NOMO-1 treated with DMSO at 0.1 percent for 48 hours (cell line): Measurements from ENCODE around the gene AGAP1.
A peak's percentile ranks its signal among the peaks of the same experiment; 100 is the strongest.

ENCODE experiments used
- DNase-seq: peaks from one replicate; lab custom pipeline; 2025; ENCODE audit not compliant: unreplicated experiment; lab: John Stamatoyannopoulos, UW

AGAP1 gene

DNA sequence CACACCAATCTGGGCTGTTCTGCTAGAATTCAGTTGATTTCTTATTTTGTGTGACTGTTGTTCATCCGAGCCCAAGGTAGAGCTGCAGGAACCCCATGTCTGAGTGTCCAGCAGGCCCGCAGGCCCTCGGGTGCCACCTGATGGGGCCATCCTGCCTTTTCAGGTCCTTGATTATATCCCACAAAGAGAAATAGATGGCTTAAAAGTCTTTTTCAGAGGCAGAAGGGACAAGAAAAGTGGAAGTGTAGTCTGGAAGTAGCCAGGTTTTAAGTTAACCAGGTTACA lies 52.2 kb downstream of the AGAP1 start:
- no peak for DNase-seq

DNA sequence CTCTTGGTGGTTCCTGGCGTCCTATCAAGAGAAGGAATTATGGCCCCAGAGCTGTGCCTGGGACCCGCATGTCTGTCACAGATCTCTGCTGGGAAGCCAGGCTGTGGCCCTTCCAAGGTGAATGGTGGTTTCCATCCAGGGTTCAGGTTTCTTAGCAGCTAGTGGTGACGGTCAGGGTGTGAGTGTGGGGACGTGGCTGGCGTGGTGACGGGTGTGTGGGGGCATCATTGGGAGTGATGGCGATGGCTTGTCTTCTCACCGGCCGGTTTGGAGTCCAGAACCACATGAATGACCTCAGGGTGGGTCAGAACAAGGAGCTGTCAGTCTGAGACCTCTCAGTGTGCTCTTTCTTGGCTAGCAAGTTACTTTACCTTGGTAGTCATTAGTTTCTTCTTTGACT lies 52.6 kb downstream of the AGAP1 start:
- no peak for DNase-seq

DNA sequence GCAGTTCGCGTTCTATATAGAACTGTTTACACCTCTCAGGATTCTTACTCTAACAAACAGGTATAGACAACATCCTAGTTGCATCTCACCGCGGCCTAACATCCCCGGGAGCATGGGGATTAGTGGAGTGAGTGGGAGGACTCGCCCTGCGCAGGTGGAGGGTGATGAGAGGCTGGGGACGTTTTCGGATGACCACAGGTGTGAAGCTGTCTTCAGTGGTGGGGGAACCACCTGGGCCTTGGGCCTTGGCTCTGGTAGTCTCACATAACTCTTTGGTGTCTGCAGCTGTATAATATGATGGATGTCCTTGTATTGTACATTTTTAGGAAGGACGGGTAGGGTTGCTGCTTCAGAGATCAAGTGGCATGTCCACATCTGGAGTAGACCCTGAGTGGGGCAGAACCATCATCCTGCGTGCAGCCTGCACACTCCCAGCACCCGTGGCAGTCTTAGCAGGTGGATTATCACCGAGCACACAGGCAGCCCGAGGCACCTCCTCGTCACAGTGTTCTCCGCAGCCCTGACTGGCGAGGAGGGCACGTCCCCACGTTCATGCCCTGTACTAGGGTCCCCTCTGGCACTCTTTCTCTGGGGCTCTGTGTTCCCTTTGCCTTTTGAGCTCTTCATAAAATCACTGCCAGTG lies 56.0 kb downstream of the AGAP1 start:
- no peak for DNase-seq

DNA sequence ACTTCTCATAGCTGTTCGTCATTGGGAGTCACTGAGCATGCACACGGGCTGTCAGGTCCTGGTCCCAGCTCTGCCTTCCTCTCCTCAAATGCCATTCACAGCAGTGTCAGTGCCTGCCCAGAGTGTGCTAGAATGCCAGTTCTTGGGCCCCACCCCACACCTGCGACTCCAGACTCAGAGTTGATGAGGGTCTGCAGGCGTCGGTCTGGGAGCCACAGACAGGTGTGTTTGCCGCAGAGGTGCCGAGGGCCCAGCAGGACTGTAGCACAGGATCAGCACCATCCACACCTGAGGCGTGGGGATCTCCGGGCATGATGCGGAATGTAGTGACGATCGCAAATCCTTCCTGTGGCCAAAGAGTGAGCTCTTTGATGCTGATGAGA lies 56.5 kb downstream of the AGAP1 start:
- DNase-seq = no peak

DNA sequence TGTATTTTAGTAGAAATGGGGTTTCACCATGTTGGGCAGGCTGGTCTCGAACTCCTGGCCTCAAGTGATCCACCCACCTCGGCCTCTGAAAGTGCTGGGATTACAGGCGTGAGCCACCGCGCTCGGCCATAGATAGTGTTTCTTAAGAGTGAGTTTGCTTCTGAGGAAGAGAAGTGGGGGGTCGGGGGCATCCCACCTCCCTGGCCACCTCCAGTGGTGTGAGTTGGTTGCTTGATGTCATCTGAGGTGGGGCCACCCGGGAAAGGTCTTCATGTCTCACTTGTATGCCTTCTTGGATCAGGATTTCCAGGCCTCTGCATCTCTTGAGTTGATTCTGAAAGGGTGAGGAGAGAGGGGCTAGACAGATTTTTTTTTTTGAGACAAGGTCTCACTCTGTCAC lies 57.1 kb downstream of the AGAP1 start:
- no peak for DNase-seq

DNA sequence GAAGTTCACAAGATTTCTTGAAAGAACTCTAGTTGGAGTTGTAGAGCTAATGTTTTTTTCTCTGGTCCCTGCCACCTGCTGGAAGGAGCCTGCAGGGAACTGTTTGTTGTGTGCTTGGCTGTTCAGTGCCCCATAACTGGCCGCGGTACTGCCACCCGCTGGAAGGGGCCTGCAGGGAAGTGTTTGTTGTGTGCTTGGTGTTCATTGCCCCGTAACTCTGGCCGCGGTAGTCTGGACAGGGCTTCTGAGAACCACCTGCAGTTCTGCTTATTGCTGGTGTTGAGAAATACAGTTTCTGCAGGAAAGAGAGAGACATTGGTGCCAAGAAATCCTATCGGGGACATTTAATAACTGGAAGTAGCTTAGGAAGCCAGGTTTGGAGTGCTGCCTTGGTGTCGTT lies 58.1 kb downstream of the AGAP1 start:
- peak; percentile 25 for DNase-seq

DNA sequence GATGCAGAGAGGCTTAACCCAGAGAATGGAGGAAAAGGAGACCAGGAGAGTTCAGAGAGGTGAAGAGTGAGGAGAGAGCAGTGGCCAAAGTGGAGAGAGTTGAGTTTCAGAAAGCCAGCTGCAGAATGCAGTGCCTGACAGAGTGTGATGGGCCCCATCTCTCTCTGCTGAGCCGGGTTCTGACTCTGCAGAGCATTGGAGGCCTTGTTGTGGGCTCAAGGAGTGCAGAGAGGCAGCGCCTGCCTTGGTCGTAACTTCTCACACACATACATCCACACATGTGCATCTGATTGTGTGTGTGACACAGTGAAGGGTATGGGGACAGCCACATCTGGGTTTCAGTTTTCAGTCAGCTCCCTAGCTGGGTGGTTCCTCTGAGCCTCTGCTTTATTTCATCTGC lies 58.8 kb downstream of the AGAP1 start:
- no peak for DNase-seq

DNA sequence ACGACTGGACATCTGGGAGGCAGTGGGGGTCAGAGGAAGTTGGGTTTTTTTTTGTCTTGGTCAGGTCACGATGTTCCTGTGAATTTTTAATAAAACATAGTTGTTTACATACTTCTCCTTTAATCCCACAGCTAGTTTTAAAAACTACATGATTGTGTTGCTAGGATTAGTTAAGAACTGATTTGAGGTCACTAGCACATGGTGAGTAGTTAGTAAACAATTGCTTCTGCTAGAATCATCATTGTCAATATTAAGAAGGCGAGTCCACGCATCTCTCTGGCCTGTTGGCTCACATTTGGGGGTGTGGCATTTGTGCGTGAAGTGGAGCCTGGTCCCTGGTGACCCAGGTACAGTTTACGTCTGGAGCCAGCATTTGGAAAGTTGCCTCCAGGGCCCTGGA lies 59.4 kb downstream of the AGAP1 start:
- no peak for DNase-seq

DNA sequence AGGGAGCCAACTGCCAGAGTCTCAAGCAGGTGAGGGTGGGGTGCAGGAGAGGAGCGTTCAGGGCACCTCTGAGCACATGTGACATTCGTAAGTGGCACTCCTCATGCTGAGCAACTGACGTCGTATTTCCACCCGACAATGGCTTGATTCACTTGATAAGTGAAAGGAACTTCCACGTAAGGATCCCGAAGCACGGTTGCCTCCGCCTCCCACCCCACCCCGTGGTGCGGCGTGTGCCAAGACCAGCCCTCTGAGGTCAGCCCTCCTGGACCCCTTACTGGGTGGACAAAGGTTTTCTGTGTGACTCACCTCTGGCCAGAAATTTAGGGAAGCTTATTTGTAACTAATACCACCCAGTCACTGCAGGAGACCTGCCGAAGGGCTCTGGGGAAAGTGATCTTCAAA lies 59.9 kb downstream of the AGAP1 start:
- DNase-seq = no peak

DNA sequence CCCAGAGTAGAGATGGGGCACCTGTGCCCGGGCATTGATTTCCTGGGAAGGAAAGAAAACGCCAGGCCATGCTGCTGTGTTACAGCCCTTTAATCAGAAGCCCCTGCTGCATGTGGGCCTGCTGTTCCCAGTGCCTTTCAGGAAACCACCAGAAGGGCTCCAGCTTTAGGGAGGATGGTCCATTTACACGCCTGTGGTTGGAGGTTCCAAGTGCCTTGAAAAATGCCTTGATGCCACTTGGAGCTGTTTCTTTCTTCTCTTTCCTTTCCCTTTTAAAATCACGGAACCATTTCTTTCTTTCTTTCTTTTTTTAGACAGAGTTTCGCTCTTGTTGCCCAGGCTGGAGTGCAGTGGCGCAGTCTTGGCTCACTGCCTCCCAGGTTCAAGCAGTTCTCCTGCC lies 60.5 kb downstream of the AGAP1 start:
- DNase-seq = no peak

DNA sequence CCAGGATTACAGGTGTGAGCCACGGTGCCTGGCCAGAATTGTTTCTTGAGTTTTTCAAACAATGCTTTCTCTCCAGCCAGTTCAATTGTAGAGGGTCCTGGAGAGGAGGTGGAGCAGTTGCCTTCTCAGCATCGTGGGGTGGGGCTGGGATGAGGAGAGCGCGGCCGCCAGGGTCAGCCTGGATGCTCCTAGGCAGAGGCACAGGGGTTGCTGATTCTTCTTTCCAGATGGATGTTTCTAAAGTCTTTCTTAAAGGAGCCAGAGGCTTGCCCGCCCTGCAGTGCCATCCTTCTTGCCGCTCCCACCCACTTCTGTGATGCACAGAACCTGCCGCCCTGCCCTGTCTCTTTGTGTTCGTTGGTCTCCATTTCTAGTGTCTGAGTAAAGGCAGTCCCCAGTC lies 61.1 kb downstream of the AGAP1 start:
- DNase-seq = no peak

DNA sequence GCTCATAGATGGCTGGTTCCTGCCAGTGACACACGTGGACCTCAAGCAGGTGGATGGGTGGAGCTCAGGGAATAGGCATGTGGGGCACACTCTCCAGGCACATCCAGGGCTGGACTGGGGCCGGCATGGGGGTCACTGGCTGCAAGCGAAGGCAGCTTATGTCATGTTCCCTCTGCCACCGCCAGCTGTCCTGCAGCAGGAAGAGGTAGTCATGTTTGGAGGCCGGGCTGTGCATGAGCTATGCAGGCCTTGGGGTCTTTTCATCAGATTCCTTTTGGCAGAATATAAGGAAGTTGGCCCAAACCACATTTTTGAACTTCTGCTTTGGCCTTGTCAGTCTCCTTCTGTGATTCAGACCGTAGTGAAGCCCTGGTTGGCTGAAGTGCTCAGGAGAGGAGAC lies 61.5 kb downstream of the AGAP1 start:
- peak; percentile 91 for DNase-seq

DNA sequence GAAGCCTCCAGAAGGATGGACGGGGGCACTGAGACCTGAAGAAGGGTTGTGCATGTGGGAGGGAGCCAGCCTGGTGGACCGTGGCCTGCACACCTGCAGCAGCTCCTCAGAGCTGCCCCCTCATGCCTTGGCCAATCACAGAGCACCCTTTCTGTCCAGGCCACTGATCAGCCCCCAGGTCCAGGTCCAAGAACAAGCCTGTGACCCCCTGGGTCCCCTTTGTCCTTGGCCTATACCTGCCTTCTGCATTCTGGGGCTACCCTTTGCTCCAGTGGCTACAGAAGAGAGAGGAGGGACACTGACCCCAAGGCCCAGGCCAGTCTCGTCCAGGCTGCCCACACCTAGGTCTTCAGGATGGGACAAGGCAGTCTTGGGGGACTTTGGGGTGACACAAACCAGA lies 62.2 kb downstream of the AGAP1 start:
- DNase-seq = no peak

DNA sequence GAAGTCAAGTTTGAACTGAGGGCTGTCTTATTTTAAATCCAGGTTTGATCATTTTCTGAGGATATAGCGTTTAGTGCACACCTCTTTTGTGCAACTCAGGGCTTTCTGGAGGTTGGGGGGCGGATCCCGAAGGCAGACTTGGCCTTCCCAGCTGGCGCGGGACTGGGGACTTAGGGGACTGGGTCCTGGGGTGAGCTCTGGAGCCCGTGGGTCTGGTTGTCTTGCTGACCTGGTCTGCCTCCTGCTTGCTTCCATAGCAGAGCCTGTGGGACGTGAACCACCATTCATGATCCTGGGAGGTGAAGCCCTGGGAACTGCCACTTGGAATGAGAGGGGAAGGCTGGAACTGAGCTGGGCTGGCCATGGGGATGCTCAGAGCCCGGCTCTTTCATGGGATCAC lies 63.1 kb downstream of the AGAP1 start:
- DNase-seq = no peak

DNA sequence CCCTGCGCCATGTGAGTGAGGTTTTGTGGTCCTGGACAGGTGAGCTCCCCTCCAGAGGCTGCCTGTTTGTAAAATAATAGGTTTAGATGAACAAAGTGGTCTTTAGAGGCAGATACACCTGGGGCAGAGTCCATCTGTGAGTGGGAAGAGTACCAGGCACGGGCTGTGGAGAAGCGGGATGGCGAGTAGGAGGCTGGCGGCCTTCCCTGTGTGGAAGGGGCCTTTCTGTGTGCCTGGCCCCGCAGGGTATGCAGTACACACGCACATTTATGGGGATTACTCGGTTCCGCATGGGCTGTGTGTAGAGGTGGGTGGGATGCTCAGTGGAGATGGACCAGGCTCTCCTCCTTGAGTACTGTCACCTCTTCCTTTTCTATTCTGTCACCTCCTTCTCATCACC lies 64.1 kb downstream of the AGAP1 start:
- DNase-seq = no peak

DNA sequence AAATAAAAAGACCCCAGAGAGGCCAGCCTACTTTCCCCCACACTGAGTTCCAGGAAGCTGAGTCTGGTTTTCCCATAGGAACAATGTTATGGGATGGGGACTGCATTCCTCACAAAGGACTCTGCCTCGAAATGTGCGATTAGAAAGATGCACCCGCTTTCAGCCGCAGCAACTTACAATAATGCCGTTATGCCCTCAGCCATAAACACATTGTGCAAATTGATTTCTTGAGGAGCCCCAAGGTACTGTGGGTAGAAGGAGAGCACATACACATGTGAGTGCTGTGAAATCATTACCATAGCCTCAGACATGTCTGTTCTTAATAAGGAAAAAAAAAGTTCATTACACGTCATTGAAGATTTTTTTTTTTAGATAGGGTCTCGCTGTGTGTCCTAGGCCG lies 64.7 kb downstream of the AGAP1 start:
- no peak for DNase-seq

DNA sequence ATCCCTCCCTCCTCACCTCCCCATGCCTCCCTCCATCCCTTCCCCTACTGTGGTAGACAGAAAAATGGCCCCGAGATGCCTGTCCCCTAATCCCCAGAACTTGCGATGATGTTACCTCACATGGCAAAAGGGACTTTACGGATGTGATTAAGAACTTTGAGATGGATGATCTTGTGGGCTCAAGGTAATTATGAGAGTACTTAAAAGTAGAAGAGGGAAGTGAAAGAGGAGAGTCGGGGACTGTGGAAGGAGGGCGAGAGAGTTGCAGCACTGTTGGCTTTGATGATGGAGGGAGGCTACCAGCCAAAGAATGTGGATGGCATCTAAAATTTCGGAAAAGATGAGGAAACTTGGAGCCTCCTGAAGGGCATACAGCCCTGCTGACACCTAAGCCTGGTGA lies 66.5 kb downstream of the AGAP1 start:
- DNase-seq = peak; percentile 92

DNA sequence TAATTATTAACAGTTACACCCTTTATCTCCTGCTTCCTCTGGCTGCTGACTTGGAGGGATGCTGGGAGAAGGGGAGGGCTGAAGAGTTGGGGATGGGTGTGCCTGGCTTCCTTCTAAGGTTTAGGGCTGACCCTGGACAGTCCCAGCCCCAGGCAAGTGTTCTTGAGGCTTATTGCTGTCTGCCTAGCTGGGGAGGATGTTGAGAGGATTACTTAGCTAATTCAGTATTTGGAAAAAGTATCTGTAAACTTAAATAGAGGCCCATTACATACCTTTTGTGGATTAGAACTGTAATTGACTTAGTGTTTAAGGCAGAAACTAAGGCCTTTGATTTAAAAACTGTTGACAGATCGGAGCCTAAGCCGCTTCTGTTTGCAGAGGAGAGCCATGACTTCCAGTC lies 67.6 kb downstream of the AGAP1 start:
- DNase-seq = no peak

DNA sequence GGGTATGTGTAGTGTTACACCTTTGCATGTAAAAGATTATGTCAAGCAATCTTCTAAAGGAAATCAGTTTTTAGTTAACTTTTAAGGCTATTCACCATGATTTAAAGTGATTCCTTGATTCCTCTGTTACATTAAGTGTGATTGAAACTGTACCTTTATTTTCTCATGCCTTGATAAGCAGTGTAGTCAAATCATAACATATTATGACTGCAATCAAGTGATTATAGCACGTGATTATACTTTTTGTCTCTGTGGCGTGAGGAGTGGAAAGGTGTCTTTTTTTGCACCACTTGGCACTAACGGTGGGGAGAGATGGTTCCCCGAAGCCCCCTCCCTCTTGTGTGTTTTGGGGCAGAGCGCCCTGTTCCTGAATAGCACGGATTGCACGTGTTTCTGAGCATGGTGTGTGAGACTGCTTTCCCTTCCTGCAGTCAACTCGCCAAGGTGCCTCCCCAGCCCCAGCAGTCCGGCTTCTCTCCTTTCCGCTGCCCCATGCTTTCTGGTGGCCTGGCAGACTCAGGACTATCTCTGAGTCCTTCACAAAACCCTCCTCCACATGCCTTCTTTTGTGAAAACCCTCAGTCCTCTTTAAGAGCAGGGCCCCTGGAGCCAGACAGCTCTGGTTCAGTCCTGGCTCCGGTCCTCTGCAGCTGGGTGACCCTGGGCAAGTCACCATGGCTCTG lies 68.4 kb downstream of the AGAP1 start:
- DNase-seq = no peak

DNA sequence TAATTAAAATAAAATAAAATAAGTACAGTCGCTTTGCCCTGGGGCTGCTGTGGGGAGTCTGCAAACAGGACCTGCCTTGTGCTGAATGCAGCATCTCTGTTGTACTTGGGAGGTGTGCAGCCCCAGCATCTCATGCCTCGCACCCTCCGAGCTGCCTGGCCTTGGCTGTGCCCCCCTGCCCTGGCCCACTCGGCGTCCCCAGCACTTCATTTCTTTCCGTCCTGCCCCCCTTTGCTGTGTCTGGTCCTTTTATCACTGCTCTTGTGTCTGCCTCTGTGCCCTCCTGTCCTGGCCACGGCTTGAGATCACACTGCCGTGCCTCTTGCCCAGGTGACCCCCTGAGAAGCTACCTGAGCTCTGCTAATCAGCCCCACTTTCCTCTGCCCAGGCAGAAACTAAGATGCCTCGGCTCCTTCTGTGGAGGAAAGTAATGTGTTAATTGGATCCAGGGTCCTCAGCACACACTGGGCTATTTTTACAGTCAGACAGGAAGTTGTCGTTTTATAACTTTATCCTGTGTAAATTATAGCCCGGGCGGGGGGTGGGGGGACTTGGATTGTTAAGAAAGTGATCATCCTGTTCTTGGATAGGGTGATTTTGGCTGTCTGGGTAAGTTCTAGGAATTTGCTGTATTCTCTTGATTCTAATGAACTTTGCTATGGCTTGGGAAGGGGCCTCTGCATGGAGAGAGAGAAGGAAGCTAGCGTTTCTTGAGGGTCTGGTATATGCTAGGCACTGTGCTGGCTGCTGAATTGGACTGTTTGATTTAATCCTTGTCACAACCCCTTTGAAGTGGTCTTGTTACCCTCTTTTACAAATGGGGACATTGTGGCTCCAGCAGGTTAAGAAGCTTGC lies 69.4 kb downstream of the AGAP1 start:
- no peak for DNase-seq

DNA sequence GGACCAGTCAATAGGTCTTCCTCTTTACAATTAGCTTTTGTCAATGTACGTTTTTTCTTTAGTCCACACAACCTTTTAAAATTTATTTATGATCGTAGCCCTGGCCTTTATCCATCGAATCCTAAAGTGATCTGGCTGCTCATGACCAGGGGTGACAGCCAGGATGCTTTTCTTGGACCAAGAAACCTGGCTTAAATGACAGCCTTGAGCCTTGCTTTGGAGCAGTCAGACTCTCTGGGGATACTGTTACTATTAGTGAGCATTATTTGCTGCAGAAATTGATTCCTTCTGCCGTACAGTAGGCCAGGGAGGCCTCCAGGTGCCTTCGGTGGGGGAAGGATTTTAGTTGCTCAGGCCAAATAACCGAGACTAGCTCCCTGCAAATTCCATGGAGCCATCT lies 70.2 kb downstream of the AGAP1 start:
- no peak for DNase-seq

DNA sequence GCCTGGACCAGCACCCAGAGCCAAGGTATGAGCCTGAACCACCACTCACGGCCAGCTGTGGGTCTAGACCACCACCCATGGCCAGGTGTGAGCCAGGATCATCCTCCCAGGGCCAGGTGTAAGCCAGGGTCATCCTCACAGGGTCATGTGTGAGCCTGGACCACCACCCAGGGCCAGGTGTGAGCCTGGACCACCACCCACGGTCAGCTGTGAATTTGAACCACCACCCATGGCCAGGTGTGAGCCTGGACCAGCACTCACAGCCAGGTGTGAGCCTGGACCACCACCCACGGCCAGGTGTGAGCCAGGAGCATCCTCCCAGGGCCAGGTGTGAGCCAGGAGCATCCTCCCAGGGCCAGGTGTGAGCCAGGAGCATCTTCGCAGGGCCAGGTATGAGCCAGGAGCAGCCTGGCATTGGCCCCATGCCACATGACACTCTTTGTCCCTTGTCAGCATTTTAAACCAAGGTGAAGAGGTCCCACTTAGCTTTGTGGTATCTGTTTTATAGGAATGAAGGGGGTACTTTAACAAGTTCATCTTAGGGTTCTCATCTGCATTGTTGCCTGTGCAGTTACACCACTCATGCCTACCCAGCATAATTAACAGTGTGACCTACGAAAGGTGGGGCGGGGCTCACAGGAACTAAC lies 71.2 kb downstream of the AGAP1 start:
- no peak for DNase-seq
